Fibroblast of the aortic adventitia (primary cell): ENCODE results near the gene LMNTD2. TPM values are rescaled to one million over a fixed set of nuclear protein-coding genes. Genes with fewer than 3 reads are reported as not detected.
"Not testable (repeated sequence)": the region's sequence is repeated elsewhere in the genome, so short reads cannot be mapped to it uniquely, and the experiment has no call there.

ENCODE experiments used
- DNase-seq: peaks from one replicate; pipeline ENCODE4 v3.0.0-alpha.2; 2010; ENCODE audit warnings: low read depth
- H3K4me3 ChIP-seq: 2 replicates; pipeline ENCODE4 v1.5.1; 2011; ENCODE audit warnings: low read depth, mild to moderate bottlenecking, control low read depth, low read length, moderate library complexity
- total RNA-seq: library from RNA; depleted of rRNA; stranded (reverse); fragments of >200 nt; gene quantifications from 2 replicates; pipeline ENCODE4 v1.2.3, GENCODE V29; 2012; ENCODE audit warnings: low replicate concordance
- TF ChIP-seq, protein P1 (sequence below): IDR thresholded peaks from 2 replicates; pipeline ENCODE4 v1.5.1; 2011; ENCODE audit warnings: mild to moderate bottlenecking, low read length, control low read depth, inconsistent platforms; ENCODE audit not compliant: insufficient read depth

LMNTD2 gene
- total RNA-seq, 1 donor, result 0.36 TPM

- peak overlapping the region; percentile 72 for H3K4me3 ChIP-seq
- DNase-seq, result no peak
- TF ChIP-seq, protein P1, sequence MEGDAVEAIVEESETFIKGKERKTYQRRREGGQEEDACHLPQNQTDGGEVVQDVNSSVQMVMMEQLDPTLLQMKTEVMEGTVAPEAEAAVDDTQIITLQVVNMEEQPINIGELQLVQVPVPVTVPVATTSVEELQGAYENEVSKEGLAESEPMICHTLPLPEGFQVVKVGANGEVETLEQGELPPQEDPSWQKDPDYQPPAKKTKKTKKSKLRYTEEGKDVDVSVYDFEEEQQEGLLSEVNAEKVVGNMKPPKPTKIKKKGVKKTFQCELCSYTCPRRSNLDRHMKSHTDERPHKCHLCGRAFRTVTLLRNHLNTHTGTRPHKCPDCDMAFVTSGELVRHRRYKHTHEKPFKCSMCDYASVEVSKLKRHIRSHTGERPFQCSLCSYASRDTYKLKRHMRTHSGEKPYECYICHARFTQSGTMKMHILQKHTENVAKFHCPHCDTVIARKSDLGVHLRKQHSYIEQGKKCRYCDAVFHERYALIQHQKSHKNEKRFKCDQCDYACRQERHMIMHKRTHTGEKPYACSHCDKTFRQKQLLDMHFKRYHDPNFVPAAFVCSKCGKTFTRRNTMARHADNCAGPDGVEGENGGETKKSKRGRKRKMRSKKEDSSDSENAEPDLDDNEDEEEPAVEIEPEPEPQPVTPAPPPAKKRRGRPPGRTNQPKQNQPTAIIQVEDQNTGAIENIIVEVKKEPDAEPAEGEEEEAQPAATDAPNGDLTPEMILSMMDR, result no peak
Measured at GRCh38 chr11:574632-575312, 14.2 kb upstream of the LMNTD2 start.

DNA sequence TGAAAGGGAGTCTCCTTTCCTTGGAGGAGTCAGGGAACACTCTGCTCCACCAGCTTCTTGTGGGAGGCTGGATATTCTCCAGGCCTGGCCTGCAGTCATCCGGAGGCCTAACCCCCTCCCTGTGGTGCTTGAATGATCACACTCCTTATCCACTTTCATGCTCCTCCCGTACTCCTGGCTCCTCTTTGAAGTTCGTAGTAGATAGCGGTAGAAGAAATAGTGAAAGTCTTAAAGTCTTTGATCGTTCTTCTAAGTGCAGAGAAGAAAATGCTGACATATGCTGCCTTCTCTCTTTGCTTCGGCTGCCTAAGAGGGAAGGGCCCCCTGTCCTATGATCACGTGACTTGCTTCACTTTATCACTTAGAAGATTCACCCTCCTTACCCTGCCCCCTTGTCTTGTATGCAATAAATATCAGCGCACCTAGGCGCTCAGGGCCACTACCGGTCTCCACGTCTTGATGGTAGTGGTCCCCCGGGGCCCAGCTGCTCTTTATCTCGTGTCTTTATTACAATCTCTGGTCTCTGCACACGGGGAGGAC, 13.6 kb upstream of the LMNTD2 start:
- H3K4me3 ChIP-seq, DNase-seq: not testable (repeated sequence)

DNA sequence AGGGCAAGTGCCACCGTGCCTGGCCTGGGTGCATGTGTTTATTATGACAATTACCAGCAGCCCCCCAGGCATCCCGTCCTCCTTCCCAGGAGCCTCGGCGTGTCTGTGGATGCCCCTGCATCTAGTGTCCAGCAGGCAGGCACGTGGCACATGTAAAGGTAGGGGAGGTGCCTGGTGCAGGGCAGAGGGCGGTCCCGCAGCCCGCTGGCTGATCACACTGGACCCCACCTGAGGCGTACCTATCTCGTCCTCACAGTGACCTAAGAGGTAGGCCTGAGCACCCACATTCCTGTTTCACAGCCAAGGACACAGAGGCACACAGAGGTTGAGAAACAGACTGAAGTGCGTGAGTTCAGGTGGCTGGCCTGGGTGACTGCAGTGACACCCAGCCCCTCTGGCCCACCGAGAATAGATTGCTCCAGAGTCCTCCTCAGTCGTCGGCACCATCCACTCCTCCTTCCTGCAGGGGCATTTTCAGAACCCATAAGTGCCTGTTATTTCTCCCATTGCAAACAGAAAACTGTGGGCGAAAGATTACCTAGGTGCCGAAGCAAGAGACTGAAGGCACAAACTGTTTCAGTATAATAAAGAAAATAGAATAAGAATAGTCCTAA, 12.7 kb upstream of the LMNTD2 start:
- TF ChIP-seq, protein P1, result no peak
- H3K4me3 ChIP-seq, result no peak overlapping the region
- no peak for DNase-seq

DNA sequence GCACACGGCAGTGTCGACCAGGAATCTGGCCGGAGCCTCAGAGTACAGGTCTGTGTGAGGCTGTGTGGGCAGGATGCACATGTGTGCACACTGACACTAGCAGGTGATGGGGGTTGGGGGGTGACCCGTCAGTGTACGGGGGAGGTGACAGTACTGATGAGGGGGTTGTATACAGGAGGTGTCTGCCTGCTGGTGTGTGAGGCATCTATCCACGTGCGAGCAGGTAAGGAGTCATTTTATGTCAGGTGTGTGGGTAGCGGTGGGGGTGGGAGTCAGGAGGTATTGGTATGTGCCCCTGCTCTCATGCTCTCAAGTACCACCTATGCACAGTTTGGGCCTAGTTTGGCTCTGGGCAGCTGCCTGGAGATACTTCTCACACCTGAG, 11.3 kb upstream of the LMNTD2 start:
- TF ChIP-seq, protein P1, result no peak
- no peak overlapping the region for H3K4me3 ChIP-seq
- DNase-seq, result no peak

DNA sequence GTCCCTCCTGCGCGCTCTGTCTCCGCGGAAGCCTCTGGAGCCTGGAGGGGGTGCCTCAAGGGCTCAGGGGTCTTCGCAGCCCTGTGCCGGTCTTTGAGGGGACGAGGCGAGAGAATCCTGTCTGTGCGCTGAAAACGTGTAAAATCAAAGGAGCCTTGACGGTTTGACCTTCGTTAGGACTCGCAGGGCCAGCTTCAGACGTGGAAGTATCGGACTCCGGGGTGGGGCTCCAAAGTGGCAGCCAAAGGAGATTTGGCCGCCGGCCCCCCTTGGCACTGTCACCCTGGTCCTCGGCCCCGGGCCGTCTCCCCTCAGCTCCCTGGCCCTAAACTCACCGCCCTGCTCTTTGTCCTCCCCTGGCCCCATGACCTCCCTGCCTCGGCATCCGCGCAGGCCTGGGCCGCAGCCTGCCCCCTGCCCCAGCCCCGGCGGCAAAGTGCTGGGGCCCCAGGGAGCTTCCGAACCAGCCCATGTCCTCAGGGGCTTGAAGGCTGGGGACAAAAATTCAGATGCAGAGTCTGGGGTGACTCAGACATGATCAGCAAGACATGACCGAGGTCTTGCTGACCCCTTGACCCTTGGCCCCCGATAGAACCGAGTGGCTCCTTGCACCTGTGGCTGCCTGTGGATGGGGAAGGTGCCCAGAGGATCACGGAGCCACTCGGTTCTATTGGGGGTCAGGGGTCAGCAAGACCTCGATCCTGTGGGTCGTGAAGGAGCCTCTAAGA, 8.8 kb upstream of the LMNTD2 start:
- DNase-seq, result no peak
- TF ChIP-seq, protein P1, result no peak
- peak overlapping the region; percentile 66 for H3K4me3 ChIP-seq

- peak; percentile 83 for DNase-seq
- H3K4me3 ChIP-seq, result peak overlapping the region; percentile 72
- TF ChIP-seq, protein P1, result no peak
Measured at GRCh38 chr11:568306-569157, 8.0 kb upstream of the LMNTD2 start.
